Stimulated activated naive CD8-positive, alpha-beta T cell treated with anti-CD3 and anti-CD28 coated beads, Interleukin-15, amount 100 ng/mL, for 72 hours (primary cell): ENCODE results near the gene ZBTB20.
"Not testable (repeated sequence)": the region's sequence is repeated elsewhere in the genome, so short reads cannot be mapped to it uniquely, and the experiment has no call there.

ENCODE experiments used
- ATAC-seq: fragments of 150-1000 bp; cut with Tn5 transposase; 2 replicates; pipeline ENCODE4 v1.10.0; 2021; ENCODE audit warnings: mild to moderate bottlenecking, moderate library complexity
- DNase-seq, 2 donors: peaks; one replicate each; pipeline ENCODE4 v3.0.0; 2021 to 2022
- H3K27ac Mint-ChIP-seq, 2 donors: one replicate each; pipeline ENCODE4 v1.8.0; 2022; ENCODE audit warnings: mild to moderate bottlenecking in 2 of 2, mixed read lengths in 2 of 2, moderate library complexity in 2 of 2
- H3K27me3 Mint-ChIP-seq: one replicate; pipeline ENCODE4 v1.8.0; 2022; ENCODE audit warnings: mixed read lengths
- H3K4me1 Mint-ChIP-seq: one replicate; pipeline ENCODE4 v1.8.0; 2022; ENCODE audit warnings: mild to moderate bottlenecking, mixed read lengths
- H3K4me3 Mint-ChIP-seq, 2 donors: one replicate each; pipeline ENCODE4 v1.8.0; 2022; ENCODE audit warnings: mild to moderate bottlenecking in 2 of 2, mixed read lengths in 2 of 2, moderate library complexity in 1 of 2
- H3K9me3 Mint-ChIP-seq, 2 donors: one replicate each; pipeline ENCODE4 v1.8.0; 2022; ENCODE audit warnings: mixed read lengths in 2 of 2

The ZBTB20 gene

DNA sequence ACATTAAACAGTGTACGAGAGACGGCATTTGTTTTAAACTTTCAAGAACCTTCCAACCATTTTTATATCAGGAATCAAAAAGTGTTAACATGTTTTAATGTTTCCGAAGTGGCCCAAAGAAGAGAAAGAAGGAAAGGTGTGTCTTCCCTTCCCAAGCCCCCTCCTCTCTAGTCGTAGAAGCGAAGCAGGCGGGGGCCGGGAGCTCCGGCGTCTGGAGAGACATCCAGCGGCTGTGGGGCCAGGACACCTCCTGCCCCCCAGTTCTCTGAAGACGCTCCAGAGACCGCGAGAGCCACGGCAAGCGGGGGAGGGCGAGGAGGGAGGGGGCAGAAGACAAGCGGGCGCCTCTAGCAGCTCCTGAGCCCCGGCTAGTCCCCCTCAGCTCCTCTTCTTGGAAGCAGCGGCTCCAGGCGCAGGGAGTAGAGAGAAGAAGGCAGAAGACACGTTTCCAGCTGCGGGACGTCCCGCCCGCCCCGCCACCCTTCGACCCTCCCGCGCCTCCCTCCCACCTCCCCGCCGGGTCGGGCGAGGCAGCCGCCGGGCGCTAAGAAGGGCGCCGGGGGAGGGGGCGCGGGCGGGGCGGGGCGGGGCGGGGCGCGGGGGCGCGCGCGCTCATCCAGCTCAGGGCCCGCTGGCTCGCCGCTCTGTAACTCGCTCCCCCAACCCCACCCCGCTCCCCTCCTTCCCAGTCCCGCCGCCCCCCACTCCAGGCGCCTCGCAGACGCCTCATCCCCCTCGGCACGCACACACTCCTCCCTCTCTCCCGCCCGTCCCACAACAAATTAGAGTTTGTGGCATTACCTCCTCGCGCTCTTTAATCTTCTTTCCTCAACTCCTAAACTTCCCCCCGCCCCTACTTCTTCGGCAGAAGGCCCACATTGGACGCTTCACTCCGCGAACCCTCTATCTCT lies at the start of gene ZBTB20:
Gene ZBTB20, minus strand, starts transcription at position 871 of the 911 bp plus-strand sequence.
- Mint-ChIP-seq H3K27me3 (no peaks in the 10 kb centered on the region), H3K4me1 (peaks cover 14% of the 10 kb centered on the region), H3K4me3 (peak within 1 kb of the TSS; percentile 89 to 95), H3K27ac (peak within 1 kb of the TSS; percentile 99 to 100), H3K9me3 (peaks cover 0 to 4% of the 10 kb centered on the region in 2 donors)
- DNase-seq (peak; percentile 73 to 76), ATAC-seq (peak; percentile 31)

DNA sequence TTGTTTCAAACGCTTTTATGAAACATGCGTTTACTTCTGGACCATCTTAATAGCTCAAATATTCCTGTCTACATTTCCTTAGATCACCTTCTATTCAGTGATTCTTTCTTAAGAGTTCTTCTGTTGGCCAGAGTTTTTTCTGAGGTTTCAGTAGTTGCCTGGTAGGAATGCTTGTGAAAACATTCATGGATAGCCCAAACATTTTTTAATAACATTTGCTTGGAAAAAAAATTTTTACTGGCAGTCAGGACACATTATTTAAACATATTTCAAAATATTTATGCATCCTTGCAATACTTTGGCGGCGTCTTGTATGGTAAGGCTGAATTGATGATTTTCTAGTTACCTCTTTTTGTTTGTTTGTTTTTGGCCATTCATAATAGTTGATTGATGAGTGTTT lies 47.4 kb upstream of the ZBTB20 start:
- DNase-seq (no peak), ATAC-seq (no peak)
- no peak overlapping the region for H3K4me3 Mint-ChIP-seq
- no peak overlapping the region for H3K27ac Mint-ChIP-seq
- no peaks in the 10 kb centered on the region for H3K27me3 Mint-ChIP-seq
- H3K4me1 Mint-ChIP-seq: no peaks in the 10 kb centered on the region
- peaks cover 9 to 15% of the 10 kb centered on the region in 2 donors for H3K9me3 Mint-ChIP-seq

DNA sequence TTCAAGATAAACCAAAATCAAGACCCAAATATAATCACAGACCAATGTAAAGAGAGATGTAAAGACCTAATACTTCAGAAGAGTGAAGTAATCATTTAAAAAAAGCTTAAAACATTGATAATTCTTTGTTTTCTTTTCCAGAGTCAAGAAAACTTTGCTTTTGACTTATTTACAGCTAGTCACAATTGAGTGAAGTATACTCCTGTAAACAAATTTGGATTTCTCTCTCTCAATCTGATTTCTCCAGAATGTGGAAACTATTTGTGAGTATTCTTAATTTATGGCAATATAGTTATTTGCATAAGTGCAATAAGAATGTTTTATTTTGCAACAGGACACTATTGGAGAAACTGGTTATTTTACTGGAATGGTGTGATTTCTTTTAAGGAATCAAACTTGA lies 43.7 kb upstream of the ZBTB20 start:
- peaks cover 0 to 10% of the 10 kb centered on the region in 2 donors for H3K9me3 Mint-ChIP-seq
- no peaks in the 10 kb centered on the region for H3K27me3 Mint-ChIP-seq
- H3K4me1 Mint-ChIP-seq: peaks cover 10% of the 10 kb centered on the region
- ATAC-seq (no peak), DNase-seq (no peak)
- H3K4me3 Mint-ChIP-seq: no peak overlapping the region
- no peak overlapping the region for H3K27ac Mint-ChIP-seq

DNA sequence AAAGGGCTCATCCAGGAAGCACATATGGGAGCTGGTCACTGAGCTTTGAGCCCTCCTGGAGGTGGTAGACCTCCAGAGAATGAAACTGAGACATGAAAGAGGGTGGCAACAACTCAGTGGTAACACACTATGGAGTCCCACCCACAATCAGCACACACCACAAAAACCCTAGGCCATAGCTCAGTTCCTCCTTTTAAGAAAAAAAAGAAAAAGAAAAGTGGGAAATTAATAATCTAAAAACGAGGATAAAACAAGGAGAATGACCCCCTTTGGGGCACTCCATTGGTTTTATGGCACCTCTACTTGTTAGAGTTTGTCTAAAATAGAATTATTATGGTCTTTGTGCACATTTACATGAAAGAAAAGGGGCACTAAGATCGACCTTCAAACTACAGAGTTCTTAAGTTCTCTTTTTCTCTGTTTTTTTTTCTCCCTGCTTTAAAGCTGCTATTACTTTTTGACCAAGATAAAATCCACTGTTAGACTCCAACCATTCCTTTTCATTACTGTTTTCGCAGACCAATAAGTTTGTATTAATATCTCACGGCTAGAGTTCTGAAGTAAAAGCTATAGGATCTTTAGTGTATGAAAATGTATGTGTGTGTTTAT lies 40.2 kb upstream of the ZBTB20 start:
- ATAC-seq (no peak), DNase-seq (no peak)
- Mint-ChIP-seq H3K9me3 (peaks cover 0 to 10% of the 10 kb centered on the region in 2 donors), H3K4me3 (no peak overlapping the region), H3K27ac (no peak overlapping the region), H3K4me1 (peaks cover 10% of the 10 kb centered on the region), H3K27me3 (no peaks in the 10 kb centered on the region)

- DNase-seq (no peak), ATAC-seq (no peak)
- Mint-ChIP-seq H3K27ac (no peak overlapping the region), H3K4me3 (no peak overlapping the region), H3K4me1 (peaks cover 10% of the 10 kb centered on the region), H3K27me3 (no peaks in the 10 kb centered on the region), H3K9me3 (peaks cover 0 to 6% of the 10 kb centered on the region in 2 donors)
These were observed 39.5 kb upstream of the ZBTB20 start for GRCh38 chr3:115186351-115187148.

DNA sequence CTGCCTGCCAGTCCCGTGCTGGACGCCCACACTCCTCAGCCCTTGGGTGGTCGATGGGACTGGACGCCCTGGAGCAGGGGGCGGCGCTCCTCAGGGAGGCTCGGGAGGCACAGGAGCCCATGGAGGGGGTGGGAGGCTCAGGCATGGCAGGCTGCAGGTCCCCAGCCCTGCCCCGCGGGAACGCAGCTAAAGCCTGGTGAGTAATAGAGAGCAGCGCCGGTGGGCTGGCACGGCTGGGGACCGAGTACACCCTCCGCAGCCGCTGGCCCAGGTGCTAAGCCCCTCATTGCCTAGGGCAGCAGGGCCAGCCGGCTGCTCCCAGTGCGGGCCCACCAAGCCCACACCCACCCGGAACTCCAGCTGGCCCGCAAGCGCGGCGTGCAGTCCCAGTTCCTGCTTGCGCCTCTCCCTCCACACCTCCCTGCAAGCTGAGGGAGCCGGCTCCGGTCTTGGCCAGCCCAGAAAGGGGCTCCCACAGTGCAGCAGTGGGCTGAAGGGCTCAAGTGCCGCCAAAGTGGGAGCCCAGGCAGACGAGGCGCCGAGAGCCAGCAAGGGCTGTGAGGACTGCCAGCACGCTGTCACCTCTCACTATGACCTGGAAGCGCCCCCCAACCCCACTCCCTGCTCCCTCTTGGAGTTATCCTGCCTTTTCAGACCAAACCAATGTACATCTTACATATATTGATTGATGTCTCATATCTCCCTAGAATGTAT lies 37.9 kb upstream of the ZBTB20 start:
- not testable (repeated sequence) for H3K27ac Mint-ChIP-seq, H3K4me3 Mint-ChIP-seq, H3K27me3 Mint-ChIP-seq

GRCh38 chr3:115178930-115179329 lies 31.8 kb upstream of the ZBTB20 start:
- not testable (repeated sequence) for H3K9me3 Mint-ChIP-seq, H3K4me1 Mint-ChIP-seq

More for the DNA sequence above, 37.9 kb upstream of the ZBTB20 start:
- H3K4me1 Mint-ChIP-seq, ATAC-seq, DNase-seq, H3K9me3 Mint-ChIP-seq: not testable (repeated sequence)

GRCh38 chr3:115169808-115170207 lies 22.7 kb upstream of the ZBTB20 start:
- Mint-ChIP-seq H3K9me3 (no peaks in the 10 kb centered on the region), H3K27me3 (no peaks in the 10 kb centered on the region), H3K4me1 (peaks cover 11% of the 10 kb centered on the region)

More at GRCh38 chr3:115178930-115179329, 31.8 kb upstream of the ZBTB20 start:
- peaks cover 15% of the 10 kb centered on the region for H3K27me3 Mint-ChIP-seq
- H3K4me3 Mint-ChIP-seq, H3K27ac Mint-ChIP-seq, ATAC-seq, DNase-seq: not testable (repeated sequence)

GRCh38 chr3:115165701-115166100 lies 18.6 kb upstream of the ZBTB20 start:
- peak; percentile 77 for ATAC-seq
- Mint-ChIP-seq H3K4me3 (peak overlapping the region in 1 of 2 donors; percentile 59), H3K9me3 (peaks cover 5 to 10% of the 10 kb centered on the region in 2 donors), H3K27ac (no peak overlapping the region), H3K27me3 (no peaks in the 10 kb centered on the region), H3K4me1 (peaks cover 30% of the 10 kb centered on the region)
- DNase-seq: no peak

More at GRCh38 chr3:115169808-115170207, 22.7 kb upstream of the ZBTB20 start:
- Mint-ChIP-seq H3K4me3 (no peak overlapping the region), H3K27ac (no peak overlapping the region)
- ATAC-seq (no peak), DNase-seq (no peak)

DNA sequence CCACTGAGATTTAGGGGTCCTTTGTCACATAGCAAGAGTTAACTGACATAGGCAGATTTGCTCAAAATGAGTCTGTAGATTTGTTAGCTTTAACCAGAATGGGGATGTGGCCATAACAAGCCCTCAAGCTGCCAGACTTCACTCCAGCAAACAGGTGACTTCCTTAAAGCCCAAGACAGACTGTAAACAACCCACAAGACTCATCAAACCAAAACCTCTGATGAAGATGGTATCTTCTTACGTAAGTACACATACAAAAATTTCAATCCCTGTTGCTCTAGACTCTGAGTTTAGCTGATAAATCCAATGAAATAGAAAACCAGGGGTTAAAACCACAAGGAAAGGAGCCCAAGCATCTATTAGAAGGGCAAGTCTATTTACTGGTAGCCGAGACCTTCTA lies 18.2 kb upstream of the ZBTB20 start:
- Mint-ChIP-seq H3K9me3 (peaks cover 5 to 10% of the 10 kb centered on the region in 2 donors), H3K4me3 (peak overlapping the region; percentile 39 to 59), H3K27ac (no peak overlapping the region), H3K4me1 (peaks cover 35% of the 10 kb centered on the region), H3K27me3 (no peaks in the 10 kb centered on the region)
- ATAC-seq (peak; percentile 83), DNase-seq (no peak)

GRCh38 chr3:115164374-115165221 lies 17.5 kb upstream of the ZBTB20 start:
- Mint-ChIP-seq H3K27ac (peak overlapping the region in 1 of 2 donors; percentile 89), H3K4me1 (peaks cover 37% of the 10 kb centered on the region), H3K4me3 (no peak overlapping the region)

DNA sequence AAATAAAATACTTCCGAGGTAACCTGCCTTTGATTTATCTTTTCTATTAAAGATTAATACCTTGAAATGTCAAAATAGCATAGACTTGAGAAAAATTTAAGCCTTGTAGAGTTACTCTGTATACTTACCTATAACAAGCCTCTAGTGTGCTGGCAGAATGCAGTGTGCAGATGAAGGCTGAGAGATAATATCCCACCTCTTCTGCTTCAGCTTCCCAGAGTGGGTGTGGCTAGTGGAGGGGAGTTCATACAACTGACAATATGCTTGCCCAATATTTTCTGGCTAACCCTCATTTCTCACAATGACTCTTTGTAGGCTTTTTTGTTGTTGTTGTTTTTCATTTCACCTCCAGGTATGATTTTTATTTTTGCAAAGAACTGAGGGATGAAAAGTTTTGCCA lies 15.7 kb upstream of the ZBTB20 start:
- Mint-ChIP-seq H3K4me1 (peaks cover 37% of the 10 kb centered on the region), H3K27ac (no peak overlapping the region), H3K4me3 (no peak overlapping the region), H3K9me3 (peaks cover 13 to 24% of the 10 kb centered on the region in 2 donors), H3K27me3 (no peaks in the 10 kb centered on the region)
- DNase-seq: no peak
- no peak for ATAC-seq

More at GRCh38 chr3:115164374-115165221, 17.5 kb upstream of the ZBTB20 start:
- no peaks in the 10 kb centered on the region for H3K27me3 Mint-ChIP-seq
- peaks cover 5 to 10% of the 10 kb centered on the region in 2 donors for H3K9me3 Mint-ChIP-seq
- peak; percentile 25 for ATAC-seq
- no peak for DNase-seq

DNA sequence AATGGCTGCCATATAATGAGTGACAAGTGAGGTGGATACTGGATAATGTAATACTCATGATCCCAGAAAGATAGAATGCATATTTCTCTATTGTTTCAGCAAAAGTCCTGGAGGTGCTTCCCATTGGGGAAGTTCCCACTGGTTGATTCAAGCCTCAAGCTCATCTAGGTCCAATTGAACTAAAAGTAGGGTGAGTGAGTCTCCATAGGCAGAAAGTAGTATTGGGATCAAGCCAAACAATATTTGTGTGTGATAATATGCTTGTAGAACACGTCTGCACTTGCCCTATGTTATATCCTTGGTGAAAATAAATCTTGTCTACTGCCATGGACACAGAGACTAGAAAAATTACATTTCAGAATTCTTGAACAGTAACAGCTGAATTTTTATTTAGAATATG lies 14.8 kb upstream of the ZBTB20 start:
- peaks cover 13 to 25% of the 10 kb centered on the region in 2 donors for H3K9me3 Mint-ChIP-seq
- H3K4me3 Mint-ChIP-seq: no peak overlapping the region
- DNase-seq (no peak), ATAC-seq (no peak)
- peaks cover 37% of the 10 kb centered on the region for H3K4me1 Mint-ChIP-seq
- H3K27me3 Mint-ChIP-seq: no peaks in the 10 kb centered on the region
- H3K27ac Mint-ChIP-seq: no peak overlapping the region

DNA sequence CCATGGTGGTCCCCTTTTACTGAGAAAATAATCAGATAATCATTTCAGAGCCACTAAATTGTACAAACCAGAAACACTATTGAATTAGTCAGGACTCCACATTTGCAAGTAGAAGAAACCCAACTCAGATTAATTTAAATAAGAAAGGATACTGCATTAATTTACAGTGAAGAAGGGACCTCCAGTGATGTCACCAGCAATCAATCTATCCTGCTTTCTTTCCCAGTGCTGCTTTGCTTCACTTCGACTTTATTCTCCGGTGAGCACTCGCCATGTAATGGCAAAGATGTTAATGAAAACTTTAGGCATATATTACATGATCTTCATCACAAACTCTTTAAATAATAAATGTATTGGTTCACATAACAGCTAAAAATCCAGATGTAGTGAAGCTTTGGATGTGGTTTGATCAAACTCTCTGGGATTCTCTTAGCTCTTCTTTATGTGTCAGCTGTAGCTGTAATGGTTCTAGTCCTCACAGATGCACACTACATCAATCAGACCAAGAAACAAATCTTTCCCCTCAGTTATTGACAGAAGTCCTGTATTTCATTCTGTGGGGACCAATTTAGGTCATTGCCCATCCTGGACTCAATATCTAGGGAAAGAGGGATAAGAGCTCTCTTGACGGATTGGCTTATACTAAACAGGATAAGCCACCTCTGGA lies 14.2 kb upstream of the ZBTB20 start:
- DNase-seq (no peak), ATAC-seq (no peak)
- no peak overlapping the region for H3K4me3 Mint-ChIP-seq
- H3K27me3 Mint-ChIP-seq: no peaks in the 10 kb centered on the region
- peaks cover 37% of the 10 kb centered on the region for H3K4me1 Mint-ChIP-seq
- no peak overlapping the region for H3K27ac Mint-ChIP-seq
- peaks cover 13 to 25% of the 10 kb centered on the region in 2 donors for H3K9me3 Mint-ChIP-seq
